ENCODE measurements around the gene RTL1.

The RTL1 gene

DNA sequence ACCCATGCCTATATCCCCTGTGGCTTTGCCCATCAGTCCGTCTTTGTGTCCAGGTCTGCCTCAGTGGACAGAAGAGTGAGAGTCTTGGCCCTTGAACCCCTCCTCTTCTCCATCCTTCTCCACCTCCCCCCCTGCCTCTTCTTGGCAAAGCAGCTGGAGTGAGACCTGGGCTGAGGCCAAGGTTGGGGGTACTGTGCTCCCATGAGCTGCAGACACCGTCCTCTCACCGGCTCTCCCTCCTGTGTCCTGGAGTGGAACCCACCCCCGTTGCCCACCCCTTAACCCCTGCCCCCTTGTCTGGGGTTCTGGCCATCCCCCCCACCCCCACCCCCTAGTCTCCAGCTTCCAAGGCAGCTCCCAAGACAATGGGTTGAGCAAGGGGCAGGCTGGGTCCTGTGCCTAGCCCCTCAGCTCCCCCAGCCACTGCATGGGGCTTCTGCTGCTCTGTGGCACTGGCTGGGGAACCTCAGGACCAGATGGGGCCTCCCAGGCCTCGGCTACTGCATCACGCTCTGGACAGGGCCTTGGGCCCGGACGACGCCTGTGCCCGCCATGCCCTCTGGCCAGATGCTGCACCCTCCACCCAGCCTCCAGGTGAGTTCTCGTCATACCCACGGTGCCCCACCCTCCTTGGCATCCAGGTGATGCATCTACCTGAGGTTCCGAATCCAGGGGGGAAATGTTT is 35.7 kb downstream of the RTL1 start:
- DNase-seq (ENCODE audit: low read depth, low spot score) = no peak
- no peak overlapping the region for H3K27ac ChIP-seq

DNA sequence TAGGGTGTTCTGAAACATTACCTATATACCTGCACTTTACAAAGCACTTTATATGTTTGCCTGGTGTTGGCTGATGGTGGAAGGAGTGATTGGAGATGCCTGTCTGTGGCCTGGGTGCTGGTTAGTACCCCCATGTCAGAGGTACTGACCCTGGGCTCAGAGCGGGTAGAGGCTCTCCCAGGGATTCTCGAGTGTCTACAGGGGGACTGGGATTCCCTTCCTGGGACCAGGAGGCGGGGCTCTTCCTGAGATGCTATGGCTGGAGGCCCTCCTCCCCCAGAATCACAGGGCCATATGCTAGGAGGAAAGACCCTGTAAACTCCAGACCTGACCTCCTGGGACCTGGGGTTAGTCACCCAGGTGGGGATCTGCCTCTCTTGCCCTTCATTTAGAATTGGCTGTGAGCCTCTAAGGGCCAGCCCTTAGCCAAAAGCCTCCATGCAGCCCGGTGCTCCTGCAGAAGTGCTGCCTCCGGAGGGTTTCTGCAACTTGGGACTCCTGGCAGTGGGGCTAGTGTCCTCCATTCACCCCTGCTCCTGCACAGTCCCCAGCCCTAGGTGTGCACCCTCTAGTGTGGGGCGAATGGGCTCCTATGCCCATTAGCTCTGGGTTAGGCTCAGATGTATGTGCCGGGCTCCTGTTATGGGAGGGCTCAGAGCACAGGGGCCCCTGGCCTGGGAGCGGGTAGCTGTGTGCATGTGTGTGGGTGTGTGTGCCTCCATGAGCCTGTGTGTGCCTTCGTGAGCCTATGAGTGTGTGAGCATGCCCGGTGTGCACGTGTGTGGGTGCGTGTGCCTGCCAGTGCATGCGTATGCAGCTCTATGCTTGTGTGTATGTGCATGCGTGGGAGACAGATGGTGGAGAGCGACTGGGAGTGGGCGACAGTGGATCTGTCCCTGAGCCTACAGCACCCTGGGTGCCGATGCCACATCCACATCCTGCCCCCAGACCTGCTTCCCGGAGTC is 36.6 kb downstream of the RTL1 start:
- no peak overlapping the region for H3K27ac ChIP-seq
- no peak for DNase-seq (ENCODE audit: low read depth, low spot score)

DNA sequence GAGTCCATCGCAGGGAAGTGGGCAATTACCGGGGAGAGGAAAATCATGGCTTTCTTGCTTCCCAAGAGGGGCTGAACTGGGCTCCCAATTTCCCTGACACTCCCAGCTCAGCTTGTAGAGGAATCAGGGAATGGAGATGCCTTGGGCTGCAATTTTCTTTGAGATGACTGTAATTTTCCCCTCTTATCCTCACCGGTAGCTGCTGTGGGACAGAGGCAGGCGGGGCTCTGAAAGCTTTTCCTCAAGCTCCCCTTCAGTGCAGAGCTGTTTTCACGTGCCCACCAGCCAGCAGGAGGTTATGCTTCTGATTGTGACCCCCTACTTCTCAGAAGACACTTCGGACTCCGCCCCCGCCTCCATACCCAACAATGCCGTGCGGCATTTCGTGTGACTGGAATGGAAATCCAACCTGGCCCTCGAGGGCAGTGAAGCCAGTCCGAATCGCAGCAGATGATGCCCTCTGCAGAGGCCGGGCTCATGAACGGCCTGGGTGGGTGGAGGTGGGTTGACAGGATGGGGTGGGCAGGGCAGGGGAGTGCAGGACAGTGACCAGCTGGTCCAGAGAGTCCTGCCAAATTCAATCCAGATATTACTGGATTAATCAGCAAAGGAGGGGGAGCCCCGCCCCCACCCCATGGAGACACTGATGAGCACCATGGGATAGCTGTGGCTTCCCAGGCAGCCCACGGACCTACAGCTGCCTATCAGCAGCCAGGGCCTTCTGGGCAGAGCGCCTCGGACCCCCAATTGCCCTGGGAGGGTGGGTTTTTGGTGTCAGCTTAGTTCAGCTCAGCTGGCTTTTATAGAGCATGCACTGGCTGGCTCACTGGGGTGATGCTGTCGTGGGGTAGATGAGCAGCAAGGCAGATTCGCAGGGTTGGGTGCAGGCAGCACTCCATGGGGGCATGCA is 37.6 kb downstream of the RTL1 start:
- H3K27ac ChIP-seq = no peak overlapping the region
- DNase-seq (ENCODE audit: low read depth, low spot score) = no peak

DNA sequence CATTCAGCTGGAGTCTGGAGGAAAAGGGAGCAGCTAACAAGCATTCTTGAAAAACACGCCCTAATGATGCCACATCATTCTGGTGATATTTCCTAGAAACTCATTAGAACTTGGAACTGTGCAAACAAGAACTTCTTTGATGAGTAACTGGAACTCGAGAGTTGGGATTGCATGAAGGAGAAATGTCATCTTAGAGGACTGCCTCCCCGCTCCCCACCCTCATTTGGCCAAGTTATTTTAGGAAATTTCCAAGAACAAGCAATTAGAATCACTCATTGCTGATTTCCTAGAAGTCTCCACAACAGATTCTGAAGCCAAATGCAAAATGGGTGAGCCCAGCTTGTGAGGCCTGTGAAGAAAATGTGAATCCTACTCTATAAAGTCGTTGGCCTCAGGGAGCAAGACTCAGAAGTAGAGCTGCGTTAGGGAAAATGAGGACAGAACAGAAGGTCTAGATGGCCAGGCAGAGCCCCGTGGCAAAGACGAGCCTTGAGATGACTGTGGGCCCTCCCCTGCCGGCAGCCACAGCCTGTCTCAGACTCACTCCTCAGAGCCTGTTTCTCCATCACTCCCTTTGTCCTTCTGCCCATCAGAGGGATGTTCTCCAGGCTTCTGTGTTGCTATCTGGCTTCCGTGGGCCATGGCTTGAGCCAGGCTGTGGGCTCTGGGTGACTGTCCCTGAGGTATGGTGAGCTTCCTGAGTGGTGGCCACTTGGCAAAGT is 38.4 kb downstream of the RTL1 start:
- peak overlapping the region; percentile 17 for H3K27ac ChIP-seq
- no peak for DNase-seq (ENCODE audit: low read depth, low spot score)

GRCh38 chr14:100864206-100864605 is 39.3 kb downstream of the RTL1 start:
- peak overlapping the region; percentile 21 for H3K27ac ChIP-seq
- no peak for DNase-seq (ENCODE audit: low read depth, low spot score)

DNA sequence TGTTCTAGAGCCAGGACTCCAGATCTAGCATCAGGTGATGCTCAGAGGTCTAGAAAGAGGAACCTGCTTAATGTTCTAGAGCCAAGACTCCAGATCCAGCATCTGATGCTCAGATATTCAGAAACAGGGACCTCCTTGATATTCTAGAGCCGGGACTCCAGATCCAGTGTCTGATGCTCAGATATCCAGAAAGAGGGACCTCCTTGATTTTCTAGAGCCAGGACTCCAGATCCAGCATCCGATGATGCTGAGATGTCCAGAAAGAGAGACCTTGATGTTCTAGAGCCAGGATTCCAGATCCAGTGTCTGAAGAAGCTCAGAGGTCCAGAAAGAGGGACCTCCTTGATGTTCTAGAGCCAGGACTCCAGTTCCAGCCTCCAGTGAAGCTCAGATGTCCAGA is 40.7 kb downstream of the RTL1 start:
- H3K27ac ChIP-seq = no peak overlapping the region
- DNase-seq (ENCODE audit: low read depth, low spot score) = no peak

DNA sequence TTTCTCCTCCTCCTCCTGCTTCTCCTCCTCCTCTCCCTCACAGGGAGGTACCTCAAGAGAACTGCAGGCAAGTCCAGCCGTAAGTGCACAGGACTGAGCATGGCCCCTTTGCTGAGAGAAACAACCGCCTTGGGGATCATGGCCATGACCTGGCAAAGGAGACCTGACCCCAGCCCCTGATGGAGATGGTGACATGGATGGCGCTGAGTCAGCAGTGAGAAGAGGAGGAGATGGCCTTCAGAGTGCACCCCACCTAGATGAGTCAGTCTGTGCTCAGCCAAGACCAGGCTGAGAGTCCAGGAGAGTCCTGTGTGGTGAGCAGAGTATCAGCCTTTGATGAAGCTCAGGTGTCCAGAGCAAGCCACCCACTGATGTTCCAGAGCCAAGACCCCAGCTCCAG is 41.2 kb downstream of the RTL1 start:
- H3K27ac ChIP-seq = no peak overlapping the region
- no peak for DNase-seq (ENCODE audit: low read depth, low spot score)

DNA sequence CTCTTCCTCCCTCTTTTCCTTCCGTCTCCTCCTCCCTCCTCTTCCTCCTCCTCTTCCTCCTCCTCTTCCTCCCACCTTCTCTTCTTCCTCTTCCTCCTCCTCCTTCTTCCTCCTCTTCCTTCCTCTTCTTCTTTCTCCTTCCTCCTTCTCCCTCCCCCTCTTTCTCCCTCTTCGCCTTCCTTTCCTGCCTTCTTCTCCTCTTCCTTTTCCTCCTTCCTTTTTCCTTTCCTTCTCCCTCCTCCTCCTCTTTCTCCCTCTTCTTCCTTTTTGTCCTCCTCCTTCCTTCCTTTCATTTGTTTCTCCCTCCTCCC is 41.6 kb downstream of the RTL1 start:
- H3K27ac ChIP-seq = no peak overlapping the region
- no peak for DNase-seq (ENCODE audit: low read depth, low spot score)

- no peak for DNase-seq (ENCODE audit: low read depth, low spot score)
Observed at GRCh38 chr14:100861188-100861936, 42.2 kb downstream of the RTL1 start.

DNA sequence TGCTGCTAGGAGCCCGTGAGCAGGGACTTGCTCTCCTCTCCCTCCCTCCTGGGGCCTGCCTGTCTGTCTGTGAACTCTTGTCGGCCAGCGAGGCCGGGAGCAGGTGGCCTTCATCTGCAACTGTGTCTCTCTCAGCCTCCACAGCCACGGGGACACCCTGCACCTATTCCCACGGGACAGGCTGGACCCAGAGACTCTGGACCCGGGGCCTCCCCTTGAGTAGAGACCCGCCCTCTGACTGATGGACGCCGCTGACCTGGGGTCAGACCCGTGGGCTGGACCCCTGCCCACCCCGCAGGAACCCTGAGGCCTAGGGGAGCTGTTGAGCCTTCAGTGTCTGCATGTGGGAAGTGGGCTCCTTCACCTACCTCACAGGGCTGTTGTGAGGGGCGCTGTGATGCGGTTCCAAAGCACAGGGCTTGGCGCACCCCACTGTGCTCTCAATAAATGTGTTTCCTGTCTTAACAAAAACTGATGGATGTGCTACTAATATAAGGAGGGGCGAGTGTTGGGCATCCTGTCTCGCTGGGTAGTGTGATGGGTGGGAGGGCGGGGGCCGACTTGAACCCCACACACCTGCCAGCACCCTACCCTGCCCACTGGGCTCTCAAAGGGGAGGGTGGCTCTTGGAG is 42.9 kb downstream of the RTL1 start:
- DNase-seq (ENCODE audit: low read depth, low spot score) = no peak
- H3K27ac ChIP-seq = no peak overlapping the region

More at GRCh38 chr14:100861188-100861936, 42.2 kb downstream of the RTL1 start:
- H3K27ac ChIP-seq = no peak overlapping the region

DNA sequence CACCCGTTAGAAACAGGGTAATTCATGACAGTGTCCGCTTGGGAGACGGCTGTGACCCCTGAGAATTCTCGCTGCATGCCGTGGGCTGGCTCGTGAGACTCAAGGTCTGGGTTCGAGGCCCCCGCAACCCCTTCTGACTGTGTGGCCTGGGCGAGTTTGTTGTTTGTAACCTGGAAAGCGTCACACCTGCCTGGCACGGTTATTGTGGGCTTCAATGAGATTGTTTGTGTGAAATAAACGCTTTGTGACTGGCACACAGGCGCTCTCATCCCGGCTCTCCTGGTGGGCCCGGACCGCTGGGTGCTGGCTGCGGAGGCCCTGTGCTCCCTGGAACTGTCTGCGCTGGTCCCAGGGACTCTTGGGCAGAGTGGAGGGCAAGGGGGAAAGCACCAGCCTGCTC is 43.7 kb downstream of the RTL1 start:
- DNase-seq (ENCODE audit: low read depth, low spot score) = no peak
- no peak overlapping the region for H3K27ac ChIP-seq

DNA sequence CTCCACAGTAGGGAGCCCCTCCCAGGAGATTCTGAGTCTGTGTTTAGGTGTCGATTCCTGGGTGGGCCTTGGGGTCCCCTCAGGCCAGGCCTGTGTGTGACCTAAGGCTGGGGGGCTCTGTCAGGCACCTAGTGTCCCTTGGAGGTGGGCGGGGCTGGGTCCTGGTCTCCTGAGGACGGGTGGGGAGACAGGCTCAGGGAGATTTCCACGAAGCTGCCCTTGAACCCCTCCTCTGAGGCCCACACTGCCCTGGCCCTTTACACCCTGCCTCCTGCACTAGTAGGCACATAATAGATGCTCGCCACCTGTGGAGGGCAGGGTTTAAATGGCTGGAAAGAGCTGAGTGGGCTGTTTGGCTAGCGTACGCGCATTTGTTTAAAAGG is 44.7 kb downstream of the RTL1 start:
- no peak overlapping the region for H3K27ac ChIP-seq
- no peak for DNase-seq (ENCODE audit: low read depth, low spot score)

DNA sequence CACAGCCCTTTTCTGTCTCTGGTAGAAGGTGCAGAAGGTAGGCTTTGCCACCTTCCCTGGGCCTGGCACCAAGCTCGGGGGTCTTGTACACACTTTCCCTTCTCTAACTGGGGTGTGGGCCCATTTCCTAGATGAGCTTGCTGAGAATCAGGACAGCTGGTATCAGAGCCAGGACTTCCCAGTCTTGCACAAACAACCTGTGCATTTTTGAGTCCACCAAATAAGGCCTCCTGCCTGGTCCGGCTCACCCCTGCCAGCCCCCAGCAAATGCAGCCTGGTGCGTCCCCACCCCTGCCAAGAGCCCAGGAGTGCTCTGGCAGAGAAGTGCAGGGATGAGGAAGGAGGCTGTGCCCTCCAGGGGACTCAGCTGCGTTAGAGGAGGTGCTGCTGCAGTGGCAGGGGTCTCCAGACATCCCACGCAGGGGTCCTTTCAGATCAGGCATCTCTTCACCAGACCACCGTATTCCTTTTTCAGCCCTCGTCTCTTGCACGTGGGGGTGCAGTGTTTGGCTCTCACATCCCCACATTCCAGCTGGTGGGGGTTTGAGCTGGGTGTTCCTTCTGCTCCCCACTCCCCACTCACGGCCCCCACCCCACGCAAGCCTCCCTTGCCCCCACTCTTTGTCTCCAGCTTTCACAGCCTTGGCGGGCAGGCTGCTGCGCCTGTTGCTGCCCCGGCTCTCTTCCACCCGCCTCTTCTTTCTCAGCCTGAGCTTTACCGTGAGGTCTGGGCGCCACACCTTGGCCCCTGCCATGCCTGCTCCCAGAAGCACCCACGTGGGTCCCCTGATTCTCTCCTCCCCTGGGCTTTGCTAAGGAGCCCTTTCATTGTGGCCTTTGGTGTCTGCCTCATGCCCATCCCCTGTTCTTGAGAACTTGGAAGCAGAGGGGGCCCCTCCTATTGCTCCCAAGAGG is 45.3 kb downstream of the RTL1 start:
- no peak overlapping the region for H3K27ac ChIP-seq
- no peak for DNase-seq (ENCODE audit: low read depth, low spot score)

GRCh38 chr14:100857233-100857922 is 46.1 kb downstream of the RTL1 start:
- DNase-seq (ENCODE audit: low read depth, low spot score) = no peak
- H3K27ac ChIP-seq = no peak overlapping the region

DNA sequence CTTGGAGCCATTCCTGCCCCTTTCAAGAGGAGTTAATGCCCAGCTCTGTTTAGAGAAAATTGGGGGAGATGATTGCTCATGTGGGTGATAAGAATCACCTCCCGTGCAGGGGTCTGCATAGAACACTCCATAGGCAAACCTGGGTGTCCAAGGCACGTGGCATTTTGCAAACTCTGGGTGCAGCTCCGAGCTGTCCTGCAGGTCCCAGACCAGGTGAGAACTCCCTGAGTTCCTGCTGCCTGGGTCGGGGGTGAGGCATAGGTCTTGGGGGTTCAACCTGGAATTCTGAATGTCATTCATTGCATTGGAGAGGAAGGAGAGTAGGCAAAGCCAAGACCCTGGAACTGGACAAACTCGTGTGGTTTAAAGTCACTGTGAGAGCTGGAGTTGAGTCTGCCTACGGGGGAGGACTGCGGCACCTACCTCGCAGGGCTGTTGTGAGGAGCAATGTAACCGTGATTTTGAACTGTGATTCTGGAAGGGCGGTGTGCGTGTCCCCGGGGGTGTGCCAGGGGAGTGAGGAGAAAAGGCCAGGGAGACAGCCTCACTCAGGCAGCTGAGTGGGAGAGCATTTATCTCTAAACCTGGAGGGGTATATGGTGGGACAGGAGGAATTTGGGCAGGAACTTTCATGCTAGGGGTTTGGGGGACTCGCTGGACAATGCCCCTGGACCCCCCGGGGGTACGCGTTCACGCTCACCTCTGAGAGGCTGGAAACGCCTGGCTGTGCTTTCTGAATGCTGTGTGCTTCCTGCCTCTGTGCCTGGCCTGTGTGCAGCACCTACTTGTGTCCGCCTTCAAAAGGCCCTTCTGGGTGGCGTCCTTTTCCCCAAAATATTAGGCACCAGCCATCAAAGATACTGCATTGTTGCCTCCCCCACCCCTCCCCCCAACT is 47.2 kb downstream of the RTL1 start:
- H3K27ac ChIP-seq = no peak overlapping the region
- DNase-seq (ENCODE audit: low read depth, low spot score) = no peak

- no peak for DNase-seq (ENCODE audit: low read depth, low spot score)
- no peak overlapping the region for H3K27ac ChIP-seq
Observed at GRCh38 chr14:100855256-100855930, 48.1 kb downstream of the RTL1 start.
